NOMO-1 (cell line): ENCODE measurements around the gene ABHD14A.

Source experiments
- DNase-seq, 2 experiments: peaks; one replicate each; lab custom pipeline; 2025; ENCODE audit not compliant: unreplicated experiment in 2 of 2; lab: John Stamatoyannopoulos, UW

Gene ABHD14A

GRCh38 chr3:51955175-51955892, 19.5 kb upstream of the ABHD14A start, which contains the start of gene GPR62:
Gene GPR62, plus strand, starts transcription at chr3:51955381. Its CDS starts 272 bp downstream, at chr3:51955653.
- DNase-seq, result no peak

GRCh38 chr3:51955893-51956770, 18.7 kb upstream of the ABHD14A start:
- DNase-seq, result no peak

- DNase-seq, result no peak
Observed at GRCh38 chr3:51957520-51958205, 17.2 kb upstream of the ABHD14A start.

- DNase-seq, result no peak
Observed at GRCh38 chr3:51958603-51959521, 16.0 kb upstream of the ABHD14A start.

GRCh38 chr3:51959651-51960050, 15.2 kb upstream of the ABHD14A start:
- no peak for DNase-seq

GRCh38 chr3:51960386-51960785, 14.5 kb upstream of the ABHD14A start:
- no peak for DNase-seq

- no peak for DNase-seq
Observed at GRCh38 chr3:51961011-51961410, 13.9 kb upstream of the ABHD14A start.

GRCh38 chr3:51961602-51962569, 13.0 kb upstream of the ABHD14A start:
- DNase-seq, result no peak

- no peak for DNase-seq
Observed at GRCh38 chr3:51962854-51963530, 11.9 kb upstream of the ABHD14A start.

GRCh38 chr3:51963951-51964451, 10.9 kb upstream of the ABHD14A start:
- DNase-seq, result no peak

- no peak for DNase-seq
Observed at GRCh38 chr3:51964521-51964920, 10.3 kb upstream of the ABHD14A start.

GRCh38 chr3:51966016-51966415, 8.8 kb upstream of the ABHD14A start:
- DNase-seq, result no peak

- no peak for DNase-seq
Observed at GRCh38 chr3:51966486-51966885, 8.4 kb upstream of the ABHD14A start.

- DNase-seq, result no peak
Observed at GRCh38 chr3:51966922-51967383, 7.9 kb upstream of the ABHD14A start.

- DNase-seq, result peak in 1 of 2 experiments; percentile 20
Observed at GRCh38 chr3:51967384-51968169, 7.3 kb upstream of the ABHD14A start, which contains the start of gene PCBP4. Gene PCBP4, minus strand, starts transcription at chr3:51967454. Its CDS starts 6,214 bp downstream, at chr3:51961240.

GRCh38 chr3:51968170-51968775, 6.6 kb upstream of the ABHD14A start:
- no peak for DNase-seq
